H1 (cell line): ENCODE data around the gene MDFI. TPM values are rescaled to one million over a fixed set of nuclear protein-coding genes. Genes with fewer than 3 reads are reported as not detected.

Source experiments
- CTCF ChIA-PET: fragments of 300-600 bp; sonication (Branson Sonifier 250); formaldehyde crosslinking; loops from one replicate; lab custom pipeline; 2021; ENCODE audit not compliant: partially characterized antibody; lab: Charles Lee
- POLR2A ChIA-PET: fragments of 300-600 bp; sonication (Branson Sonifier 250); formaldehyde crosslinking; loops from one replicate; lab custom pipeline; 2021; ENCODE audit warnings: inconsistent platforms; ENCODE audit not compliant: partially characterized antibody; lab: Charles Lee
- DNase-seq, 2 experiments: peaks; one replicate each; pipeline versions ENCODE4 v3.0.0 to v3.0.0-alpha.2; 2010 to 2022; ENCODE audit warnings: low spot score in 2 of 2, low read depth in 1 of 2, mixed read lengths in 1 of 2
- FAIRE-seq: peaks from 2 replicates; lab custom pipeline; 2011; peaks lifted over from hg19 to GRCh38; lab: Jason Lieb, UNC
- H2AFZ ChIP-seq: 2 replicates; pipeline ENCODE4 v1.8.1; 2012; ENCODE audit warnings: low read length, inconsistent platforms
- H2AK5ac ChIP-seq: 2 replicates; pipeline ENCODE4 v1.6.1; 2013; ENCODE audit warnings: low read depth, low read length
- H2BK120ac ChIP-seq: replicated peaks from 2 replicates; pipeline ENCODE3; 2013; ENCODE audit warnings: low read depth, low read length, inconsistent platforms
- H2BK12ac ChIP-seq: 2 replicates; pipeline ENCODE4 v1.6.1; 2013; ENCODE audit warnings: low read depth, low read length
- H2BK15ac ChIP-seq: 2 replicates; pipeline ENCODE4 v1.6.1; 2013; ENCODE audit warnings: low read length
- H2BK20ac ChIP-seq: 2 replicates; pipeline ENCODE4 v1.6.1; 2013; ENCODE audit warnings: low read length
- H2BK5ac ChIP-seq: 2 replicates; pipeline ENCODE4 v1.6.1; 2013; ENCODE audit warnings: low read depth, low read length
- H3K14ac ChIP-seq: 2 replicates; pipeline ENCODE4 v1.6.1; 2013; ENCODE audit warnings: inconsistent platforms; ENCODE audit not compliant: insufficient read length
- H3K18ac ChIP-seq: 2 replicates; pipeline ENCODE4 v1.6.1; 2013; ENCODE audit warnings: low read length; ENCODE audit errors: extremely low read depth
- H3K23ac ChIP-seq: 2 replicates; pipeline ENCODE4 v1.6.1; 2013; ENCODE audit warnings: inconsistent platforms; ENCODE audit not compliant: insufficient read length
- H3K23me2 ChIP-seq: 2 replicates; pipeline ENCODE4 v1.6.1; 2013; ENCODE audit warnings: low read depth, low read length
- H3K27ac ChIP-seq: 2 replicates; pipeline ENCODE4 v1.6.1; 2011; ENCODE audit warnings: low read depth, low read length, inconsistent platforms
- H3K27me3 ChIP-seq, 4 experiments: replicated peaks in 1 of 4; 1 replicate in 1 of 4; 2 replicates in 3 of 4; pipeline versions ENCODE4 v1.6.1 to v1.8.1; 2011 to 2013; ENCODE audit warnings: low read length in 3 of 4, mild to moderate bottlenecking in 3 of 4, inconsistent platforms in 2 of 4, mixed read lengths in 2 of 4, moderate library complexity in 1 of 4; ENCODE audit not compliant: control insufficient read depth in 3 of 4, insufficient read depth in 3 of 4; ENCODE audit errors: extremely low read depth in 1 of 4
- H3K36me3 ChIP-seq, 4 experiments: 2 replicates each; pipeline versions ENCODE4 v1.6.1 to v1.8.1; 2011 to 2013; ENCODE audit warnings: mild to moderate bottlenecking in 4 of 4, low read length in 3 of 4, moderate library complexity in 2 of 4, control low read depth in 1 of 4, inconsistent platforms in 1 of 4; ENCODE audit not compliant: insufficient read depth in 4 of 4, control insufficient read depth in 2 of 4
- H3K4ac ChIP-seq: replicated peaks from 2 replicates; pipeline ENCODE3; 2013; ENCODE audit warnings: low read length, low read depth, mixed read lengths, inconsistent platforms; ENCODE audit not compliant: insufficient read length
- H3K4me1 ChIP-seq, 4 experiments: replicated peaks in 1 of 4; 1 replicate in 1 of 4; 2 replicates in 3 of 4; pipeline versions ENCODE4 v1.6.1 to v1.8.1; 2011 to 2013; ENCODE audit warnings: low read length in 3 of 4, inconsistent platforms in 2 of 4, mixed read lengths in 1 of 4; ENCODE audit not compliant: insufficient read depth in 4 of 4, control insufficient read depth in 3 of 4
- H3K4me2 ChIP-seq, 2 experiments: 2 replicates each; pipeline versions ENCODE4 v1.6.1 to v1.8.1; 2011 to 2013; ENCODE audit warnings: low read depth in 2 of 2, low read length in 2 of 2, control low read depth in 1 of 2, inconsistent platforms in 1 of 2, mild to moderate bottlenecking in 1 of 2; ENCODE audit not compliant: insufficient read depth in 1 of 2
- H3K4me3 ChIP-seq, 4 experiments: fragments of 200-600, 300-600 bp in 1 of 4; sonication (generic), shearing (Covaris generic), sonication (Bioruptor Twin) in 1 of 4; 2 replicates each; pipeline versions ENCODE4 v1.5.1 to v1.8.1; 2011 to 2016; ENCODE audit warnings: low read length in 4 of 4, low read depth in 3 of 4, control low read depth in 2 of 4, inconsistent platforms in 2 of 4, mild to moderate bottlenecking in 2 of 4, mixed read lengths in 1 of 4, moderate library complexity in 1 of 4; ENCODE audit not compliant: insufficient read depth in 2 of 4; ENCODE audit errors: extremely low read depth in 1 of 4
- H3K56ac ChIP-seq: replicated peaks from 2 replicates; pipeline ENCODE3; 2013; ENCODE audit warnings: low read depth, mild to moderate bottlenecking, mixed read lengths, low read length, inconsistent platforms; ENCODE audit not compliant: insufficient read length
- H3K79me1 ChIP-seq: 2 replicates; pipeline ENCODE4 v1.6.1; 2013; ENCODE audit warnings: low read depth, low read length, control low read depth
- H3K79me2 ChIP-seq, 2 experiments: 2 replicates each; pipeline versions ENCODE4 v1.6.1 to v1.8.1; 2012 to 2013; ENCODE audit warnings: low read length in 2 of 2, mild to moderate bottlenecking in 2 of 2, inconsistent platforms in 1 of 2; ENCODE audit not compliant: insufficient read depth in 2 of 2, control insufficient read depth in 1 of 2
- H3K9ac ChIP-seq, 4 experiments: replicated peaks in 1 of 4; 1 replicate in 1 of 4; 2 replicates in 3 of 4; pipeline versions ENCODE4 v1.6.1 to v1.8.1; 2011 to 2013; ENCODE audit warnings: low read depth in 3 of 4, low read length in 3 of 4, control low read depth in 2 of 4, mild to moderate bottlenecking in 2 of 4, moderate library complexity in 2 of 4, inconsistent platforms in 1 of 4; ENCODE audit errors: extremely low read depth in 1 of 4
- H3K9me3 ChIP-seq, 2 experiments: 2 replicates each; pipeline versions ENCODE4 v1.6.1 to v1.8.1; 2012 to 2013; ENCODE audit warnings: mild to moderate bottlenecking in 2 of 2, moderate library complexity in 2 of 2, control low read depth in 1 of 2, inconsistent platforms in 1 of 2, low read depth in 1 of 2, low read length in 1 of 2, mixed read lengths in 1 of 2; ENCODE audit not compliant: insufficient read depth in 2 of 2
- H4K20me1 ChIP-seq, 2 experiments: replicated peaks in 1 of 2; 2 replicates each; pipeline versions ENCODE3 to v1.8.1; 2011 to 2013; ENCODE audit warnings: inconsistent platforms in 2 of 2, low read length in 2 of 2, mild to moderate bottlenecking in 1 of 2; ENCODE audit not compliant: insufficient read depth in 2 of 2, control insufficient read depth in 1 of 2
- H4K5ac ChIP-seq: 2 replicates; pipeline ENCODE4 v1.6.1; 2013; ENCODE audit warnings: low read length, low read depth, mixed read lengths, inconsistent platforms; ENCODE audit not compliant: insufficient read length
- H4K8ac ChIP-seq: 2 replicates; pipeline ENCODE4 v1.8.0; 2013; ENCODE audit warnings: mild to moderate bottlenecking, moderate library complexity, low read length, inconsistent platforms; ENCODE audit not compliant: insufficient read depth; ENCODE audit errors: extremely low read depth
- H4K91ac ChIP-seq: replicated peaks from 2 replicates; pipeline ENCODE3; 2013; ENCODE audit warnings: low read length, mixed read lengths, inconsistent platforms; ENCODE audit not compliant: insufficient read length
- BRCA1 ChIP-seq: IDR thresholded peaks from 2 replicates; pipeline ENCODE4 v1.6.1; 2012; ENCODE audit warnings: low read depth, low read length, improper control_type of control experiment
- CBX8 ChIP-seq: fragments of 300-800, 300-1000 bp; sonication (generic); IDR thresholded peaks from 2 replicates; pipeline ENCODE4 v1.7.1; 2016; ENCODE audit warnings: low read depth, low read length, borderline replicate concordance
- HDAC2 ChIP-seq, 2 experiments: fragments of 300-600 bp in 1 of 2; sonication (generic) in 1 of 2; IDR thresholded peaks; 2 replicates each; pipeline ENCODE4 v1.6.1; 2011 to 2012; ENCODE audit warnings: low read depth in 2 of 2, low read length in 2 of 2, mild to moderate bottlenecking in 2 of 2, moderate library complexity in 2 of 2, borderline replicate concordance in 1 of 2, inconsistent platforms in 1 of 2
- KDM1A ChIP-seq: fragments of 200-600, 300-600 bp; sonication (generic); IDR thresholded peaks from 2 replicates; pipeline ENCODE4 v1.7.1; 2016; ENCODE audit warnings: mild to moderate bottlenecking, low read length, borderline replicate concordance
- SIN3A ChIP-seq, 2 experiments: IDR thresholded peaks in 1 of 2; conservative IDR thresholded peaks in 1 of 2; 2 replicates each; pipeline ENCODE4 v1.6.1; 2011 to 2012; ENCODE audit warnings: low read length in 2 of 2, improper control_type of control experiment in 1 of 2, low read depth in 1 of 2, mild to moderate bottlenecking in 1 of 2
- WGBS, 2 experiments: shearing (Covaris generic) in 1 of 2; methylation state at CpG; one replicate each; pipeline versions ENCODE4 v1.1.6 to v1.1.7; 2013 to 2015; ENCODE audit warnings: low lambda C conversion rate in 2 of 2, mixed read lengths in 2 of 2, inconsistent platforms in 1 of 2, low coverage in 1 of 2, missing lambda C conversion rate in 1 of 2; ENCODE audit not compliant: insufficient replicate concordance in 2 of 2, insufficient coverage in 1 of 2, insufficient read length in 1 of 2; ENCODE audit errors: extremely low coverage in 1 of 2, missing lambda C conversion rate in 1 of 2; 5-methylcytosine and 5-hydroxymethylcytosine counted together
- polyA plus RNA-seq, 7 experiments: library from polyadenylated mRNA; depleted of rRNA in 3 of 7; stranded (reverse) in 5 of 7; unstranded in 2 of 7; fragments of >200 nt in 5 of 7; fragments of 200-250 nt in 2 of 7; gene quantifications; 1 replicate in 5 of 7; 2 replicates in 1 of 7; 4 replicates in 1 of 7; pipeline versions ENCODE4 v1.2.1 to v1.2.3, GENCODE V29; 2011 to 2013; ENCODE audit warnings: missing spikeins in 2 of 7, mixed read lengths in 2 of 7
- total RNA-seq: library from RNA; stranded (reverse); fragmentation: NEBNext Ultra II Directional; extraction: Animal tissue kit (Norgen Biotek cat#: 25700); gene quantifications from 2 replicates; pipeline ENCODE4 v1.2.1, GENCODE V29; 2021

Gene MDFI
- total and polyA plus RNA-seq, 2 of the 8 experiments (the other 6 are each of a cell fraction or from before 2014, with no cell fraction given), result 41.0 to 65.6 TPM

DNA sequence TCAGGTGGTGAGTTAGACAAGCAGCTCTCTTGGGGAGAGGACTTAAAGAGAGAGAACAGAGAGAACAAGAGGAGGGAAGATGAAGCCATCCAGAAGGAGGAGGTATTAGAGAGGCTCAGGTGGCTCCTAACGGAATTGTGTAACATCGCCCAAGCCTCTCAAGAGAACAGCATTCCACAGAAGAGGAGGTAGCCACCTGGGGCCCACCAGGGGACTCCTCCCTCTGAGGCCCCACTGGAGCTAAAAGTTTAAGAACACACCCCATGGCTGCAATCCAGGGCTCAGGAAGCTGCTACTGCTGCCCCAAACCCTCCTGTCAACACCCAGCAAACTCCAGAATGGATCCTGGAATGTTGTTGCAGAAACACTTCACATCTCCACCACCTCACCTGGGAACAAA lies 23.6 kb upstream of the MDFI start:
- DNase-seq (no peak), FAIRE-seq (no peak)
- Histone ChIP-seq H3K36me3 (no peaks in the 10 kb centered on the region), H4K91ac (no peak overlapping the region), H3K79me2 (no peaks in the 10 kb centered on the region), H4K5ac (no peak overlapping the region), H3K56ac (no peak overlapping the region), H2BK5ac (no peak overlapping the region), H4K20me1 (no peaks in the 10 kb centered on the region), H3K4ac (no peak overlapping the region), H3K18ac (no peak overlapping the region), H2BK120ac (no peak overlapping the region), H3K79me1 (no peaks in the 10 kb centered on the region), H2AFZ (no peak overlapping the region), H2BK12ac (no peak overlapping the region), H3K4me1 (no peaks in the 10 kb centered on the region), H3K4me3 (no peak overlapping the region), H4K8ac (no peak overlapping the region), H3K14ac (no peak overlapping the region), H2BK15ac (no peak overlapping the region), H3K27me3 (no peaks in the 10 kb centered on the region), H3K9me3 (peaks cover 4 to 6% of the 10 kb centered on the region in 2 experiments; a peak in 3 of 4 replicates), H2AK5ac (no peak overlapping the region), H3K23me2 (no peaks in the 10 kb centered on the region), H2BK20ac (no peak overlapping the region), H3K9ac (no peak overlapping the region), H3K27ac (no peak overlapping the region), H3K4me2 (no peak overlapping the region), H3K23ac (no peak overlapping the region)
- POLR2A ChIA-PET, result interaction anchor here (1.0 kb wide), 1 partner anchor 20 kb away, joined by 3 read pairs; no protein-coding TSS in a partner anchor
- WGBS, 2 experiments, result 90% methylated on average over 2 of the region's 2 CpGs; no CpG with 5 or more reads in 1 of the 2 experiments
- CTCF ChIA-PET, result interaction anchor here (0.5 to 4.6 kb wide), 11 partner anchors 10 to 352 kb away, joined by 3 to 30 read pairs (median 3); no protein-coding TSS in a partner anchor
- no peak for TF ChIP-seq KDM1A
- TF ChIP-seq BRCA1, result no peak
- no peak for TF ChIP-seq HDAC2 (IDR thresholded peaks at IDR 0.05; ENCODE audit: borderline replicate concordance in 1 of 2, low read depth in 2 of 2, low read length in 2 of 2)
- no peak for TF ChIP-seq CBX8
- TF ChIP-seq SIN3A (conservative IDR thresholded peaks at IDR 0.05 in 1 of 2, IDR thresholded peaks at IDR 0.05 in 1 of 2; ENCODE audit: low read depth in 1 of 2, low read length in 2 of 2), result no peak
